ENCODE measurements around the gene DRD2. TPM values are rescaled to one million over a fixed set of nuclear protein-coding genes. Genes with fewer than 3 reads are reported as not detected.

Gene DRD2
- total RNA-seq, 1 donor from 2014 or later: not detected

DNA sequence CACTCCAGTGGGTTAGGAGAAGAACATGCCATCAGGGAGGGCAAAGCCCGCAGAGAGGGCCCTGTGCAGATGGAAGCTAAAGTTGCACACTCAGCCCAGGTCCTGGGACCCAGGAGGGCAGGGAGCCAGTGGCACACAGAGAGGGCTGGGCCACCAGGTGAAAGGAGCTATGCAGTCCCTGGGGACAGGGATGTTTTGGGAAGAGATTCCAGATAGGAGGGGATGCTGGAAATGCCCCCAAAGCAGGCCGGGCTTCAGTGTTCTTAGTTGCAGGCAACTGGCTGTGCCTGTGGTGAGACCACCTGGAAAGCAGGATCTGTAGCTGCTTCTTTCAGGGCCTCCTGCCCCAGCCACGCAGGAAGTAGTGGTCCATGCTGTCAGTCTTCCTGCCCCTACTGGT lies 68.0 kb downstream of the DRD2 start:
- no peak for DNase-seq (ENCODE audit: low spot score)
- Mint-ChIP-seq H3K27me3 (ENCODE audit: low read depth) (peaks cover 26% of the 10 kb centered on the region), H3K4me1 (ENCODE audit: low read depth) (peaks cover under 1% of the 10 kb centered on the region), H3K4me3 (ENCODE audit: unreplicated experiment) (no peak overlapping the region), H3K27ac (ENCODE audit: unreplicated experiment) (no peak overlapping the region), H3K9me3 (ENCODE audit: low read depth) (no peaks in the 10 kb centered on the region), H3K36me3 (ENCODE audit: low read depth) (no peaks in the 10 kb centered on the region)
- TF ChIP-seq, protein P1, sequence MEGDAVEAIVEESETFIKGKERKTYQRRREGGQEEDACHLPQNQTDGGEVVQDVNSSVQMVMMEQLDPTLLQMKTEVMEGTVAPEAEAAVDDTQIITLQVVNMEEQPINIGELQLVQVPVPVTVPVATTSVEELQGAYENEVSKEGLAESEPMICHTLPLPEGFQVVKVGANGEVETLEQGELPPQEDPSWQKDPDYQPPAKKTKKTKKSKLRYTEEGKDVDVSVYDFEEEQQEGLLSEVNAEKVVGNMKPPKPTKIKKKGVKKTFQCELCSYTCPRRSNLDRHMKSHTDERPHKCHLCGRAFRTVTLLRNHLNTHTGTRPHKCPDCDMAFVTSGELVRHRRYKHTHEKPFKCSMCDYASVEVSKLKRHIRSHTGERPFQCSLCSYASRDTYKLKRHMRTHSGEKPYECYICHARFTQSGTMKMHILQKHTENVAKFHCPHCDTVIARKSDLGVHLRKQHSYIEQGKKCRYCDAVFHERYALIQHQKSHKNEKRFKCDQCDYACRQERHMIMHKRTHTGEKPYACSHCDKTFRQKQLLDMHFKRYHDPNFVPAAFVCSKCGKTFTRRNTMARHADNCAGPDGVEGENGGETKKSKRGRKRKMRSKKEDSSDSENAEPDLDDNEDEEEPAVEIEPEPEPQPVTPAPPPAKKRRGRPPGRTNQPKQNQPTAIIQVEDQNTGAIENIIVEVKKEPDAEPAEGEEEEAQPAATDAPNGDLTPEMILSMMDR (IDR thresholded peaks at IDR 0.05): no peak

DNA sequence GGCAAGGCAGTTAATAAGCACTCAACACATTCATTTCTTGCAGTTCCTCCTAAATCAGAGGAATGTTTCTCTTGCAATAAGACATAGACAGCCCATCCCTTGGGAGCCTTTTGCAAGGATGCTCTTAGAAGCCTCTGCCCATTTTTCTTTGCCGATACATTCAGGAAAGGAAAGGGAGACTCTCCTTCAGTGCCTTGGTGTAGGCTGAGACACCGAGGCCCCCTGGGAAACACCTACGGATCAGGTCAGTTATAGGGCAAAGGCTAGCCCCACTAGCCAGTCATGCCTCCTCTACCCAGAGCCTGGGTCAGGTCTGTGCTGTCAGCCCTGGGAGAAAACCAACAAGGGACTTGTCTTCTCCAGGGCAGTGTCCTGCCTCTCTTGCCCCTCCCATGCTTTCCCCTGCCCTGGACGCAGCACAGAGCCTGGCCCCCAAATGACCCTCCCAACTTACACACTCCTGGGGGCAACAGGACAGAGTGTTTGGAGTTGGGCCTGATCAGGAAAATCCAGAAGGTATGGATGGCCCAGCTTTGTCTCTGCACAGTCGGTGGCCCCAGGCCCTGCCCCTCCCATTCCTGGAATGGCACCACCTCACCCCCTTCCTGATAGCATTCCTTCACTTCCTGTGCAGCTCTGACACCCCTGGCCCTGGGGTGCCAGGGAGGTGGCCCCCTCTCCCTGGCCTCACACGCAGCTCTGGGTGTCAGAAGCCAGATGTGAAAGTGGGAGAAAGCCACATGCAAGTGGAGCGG lies 69.3 kb downstream of the DRD2 start:
- Mint-ChIP-seq H3K9me3 (ENCODE audit: low read depth) (no peaks in the 10 kb centered on the region), H3K4me1 (ENCODE audit: low read depth) (peaks cover 8% of the 10 kb centered on the region), H3K27me3 (ENCODE audit: low read depth) (peaks cover 26% of the 10 kb centered on the region), H3K36me3 (ENCODE audit: low read depth) (no peaks in the 10 kb centered on the region), H3K27ac (ENCODE audit: unreplicated experiment) (no peak overlapping the region), H3K4me3 (ENCODE audit: unreplicated experiment) (no peak overlapping the region)
- TF ChIP-seq, protein P1 (IDR thresholded peaks at IDR 0.05): no peak
- no peak for DNase-seq (ENCODE audit: low spot score)

DNA sequence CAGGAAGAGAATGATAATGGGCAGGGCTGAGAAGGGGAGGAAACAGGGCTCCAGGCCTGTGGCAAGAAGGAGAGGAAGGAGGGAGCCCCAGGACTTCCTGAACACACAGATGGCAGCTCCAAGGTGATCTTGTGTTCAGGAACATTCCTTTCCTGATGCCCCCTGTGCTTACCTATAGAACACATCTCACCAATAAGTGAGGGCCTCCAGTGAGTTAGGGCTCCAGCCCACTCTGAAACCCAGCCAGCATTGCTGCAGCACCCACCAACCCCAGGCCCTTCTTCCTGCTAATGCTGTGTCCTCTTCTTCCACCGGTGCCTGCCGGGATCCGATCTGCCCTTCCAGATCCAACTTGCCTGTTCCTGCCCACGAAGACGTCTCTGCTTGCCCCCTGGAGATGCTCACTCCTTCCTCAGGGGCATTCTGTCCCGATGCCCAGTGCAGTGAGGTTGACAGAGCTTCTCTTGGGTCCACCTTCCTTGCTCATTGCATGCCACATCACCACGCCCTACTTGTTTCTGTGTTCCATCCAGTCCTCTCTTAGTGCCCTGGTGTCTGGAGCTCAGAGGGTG lies 70.3 kb downstream of the DRD2 start:
- Mint-ChIP-seq H3K27me3 (ENCODE audit: low read depth) (peaks cover 28% of the 10 kb centered on the region), H3K36me3 (ENCODE audit: low read depth) (no peaks in the 10 kb centered on the region), H3K4me1 (ENCODE audit: low read depth) (peaks cover 8% of the 10 kb centered on the region), H3K27ac (ENCODE audit: unreplicated experiment) (no peak overlapping the region), H3K4me3 (ENCODE audit: unreplicated experiment) (no peak overlapping the region), H3K9me3 (ENCODE audit: low read depth) (no peaks in the 10 kb centered on the region)
- TF ChIP-seq, protein P1 (IDR thresholded peaks at IDR 0.05): no peak
- no peak for DNase-seq (ENCODE audit: low spot score)

DNA sequence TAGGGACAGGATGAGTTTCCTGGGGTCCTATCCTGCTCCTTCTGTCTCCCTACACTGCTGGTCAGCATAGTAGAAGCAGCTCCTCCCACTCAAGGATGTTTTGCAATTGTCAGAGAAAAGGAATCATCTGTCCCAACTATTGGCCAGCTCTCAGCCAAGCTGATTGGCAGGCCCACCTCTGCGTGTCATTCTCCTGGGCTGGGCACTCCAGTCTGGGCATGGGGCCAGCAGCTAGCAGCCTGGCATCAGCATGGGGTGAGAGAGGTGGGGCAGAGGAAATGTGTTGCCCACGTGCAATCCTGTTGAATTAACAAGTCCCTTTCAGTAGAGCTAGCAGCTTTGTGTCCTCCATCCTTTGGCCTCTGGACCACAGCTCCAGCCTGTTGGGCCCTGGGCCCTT lies 73.5 kb downstream of the DRD2 start:
- H3K9me3 Mint-ChIP-seq (ENCODE audit: low read depth): no peaks in the 10 kb centered on the region
- TF ChIP-seq, protein P1 (IDR thresholded peaks at IDR 0.05): no peak
- peaks cover 26% of the 10 kb centered on the region for H3K27me3 Mint-ChIP-seq (ENCODE audit: low read depth)
- no peaks in the 10 kb centered on the region for H3K36me3 Mint-ChIP-seq (ENCODE audit: low read depth)
- DNase-seq (ENCODE audit: low spot score): no peak
- no peak overlapping the region for H3K4me3 Mint-ChIP-seq (ENCODE audit: unreplicated experiment)
- H3K27ac Mint-ChIP-seq (ENCODE audit: unreplicated experiment): no peak overlapping the region
- H3K4me1 Mint-ChIP-seq (ENCODE audit: low read depth): peaks cover 8% of the 10 kb centered on the region

DNA sequence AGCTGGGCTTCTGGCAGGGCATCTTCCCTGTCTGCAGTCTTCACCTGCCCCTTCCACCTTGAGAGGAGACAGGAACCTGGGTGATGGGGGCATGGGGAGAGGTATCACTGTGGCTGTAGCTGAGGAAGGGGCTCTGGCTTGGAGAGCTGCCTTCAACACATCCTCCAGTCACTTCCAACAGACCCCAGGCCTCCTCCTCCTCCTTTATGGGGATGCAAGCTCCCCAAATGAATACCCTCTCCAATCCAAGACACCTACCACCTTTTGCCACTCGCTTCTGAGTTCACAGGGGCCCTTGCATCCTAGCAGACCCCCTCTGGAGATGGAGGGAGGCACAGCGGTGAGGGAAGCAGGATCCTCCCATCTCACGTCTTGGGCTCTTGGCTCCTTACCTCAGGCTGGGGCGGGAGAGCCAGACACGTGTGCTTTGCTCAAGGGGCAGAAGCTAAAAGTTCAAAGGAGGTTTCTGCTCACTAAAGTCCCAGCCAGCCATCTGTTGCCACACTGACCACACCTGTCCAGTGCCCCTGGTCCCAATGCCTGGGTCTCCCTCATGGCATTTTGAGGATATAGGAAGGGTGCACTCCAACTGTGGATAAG lies 74.5 kb downstream of the DRD2 start:
- H3K4me1 Mint-ChIP-seq (ENCODE audit: low read depth): peaks cover 8% of the 10 kb centered on the region
- H3K27ac Mint-ChIP-seq (ENCODE audit: unreplicated experiment): no peak overlapping the region
- H3K36me3 Mint-ChIP-seq (ENCODE audit: low read depth): no peaks in the 10 kb centered on the region
- no peak for DNase-seq (ENCODE audit: low spot score)
- peaks cover 26% of the 10 kb centered on the region for H3K27me3 Mint-ChIP-seq (ENCODE audit: low read depth)
- no peaks in the 10 kb centered on the region for H3K9me3 Mint-ChIP-seq (ENCODE audit: low read depth)
- no peak overlapping the region for H3K4me3 Mint-ChIP-seq (ENCODE audit: unreplicated experiment)
- TF ChIP-seq, protein P1 (IDR thresholded peaks at IDR 0.05): no peak
